GM23338 (cell line): ENCODE measurements around the gene PHLDA3.
A peak's percentile ranks its signal among the peaks of the same experiment; 100 is the strongest.

Experiments
- CREB1 ChIP-seq: fragments of 250-450 bp; sonication (Bioruptor Pico); IDR thresholded peaks from 2 replicates; pipeline ENCODE4 v1.5.0; 2020; ENCODE audit warnings: low read depth, mild to moderate bottlenecking, moderate library complexity
- ETS1 ChIP-seq: IDR thresholded peaks from 2 replicates; pipeline ENCODE4 v1.6.1; 2016; ENCODE audit warnings: antibody characterized with exemption
- EZH2 ChIP-seq: fragments of 200-600 bp; sonication (generic); IDR thresholded peaks from one replicate; pipeline ENCODE4 v1.8.0; 2017; ENCODE audit warnings: antibody characterized with exemption, mild to moderate bottlenecking, low read depth; ENCODE audit not compliant: unreplicated experiment
- EZH2phosphoT487 ChIP-seq: fragments of 200-600 bp; sonication (generic); IDR thresholded peaks from one replicate; pipeline ENCODE4 v1.8.1; 2018; ENCODE audit warnings: antibody characterized with exemption; ENCODE audit not compliant: unreplicated experiment
- JUNB ChIP-seq: IDR thresholded peaks from one replicate; pipeline ENCODE4 v1.6.1; 2016; ENCODE audit warnings: antibody characterized with exemption; ENCODE audit not compliant: unreplicated experiment
- NANOG ChIP-seq: IDR thresholded peaks from 2 replicates; pipeline ENCODE4 v1.6.1; 2016; ENCODE audit warnings: antibody characterized with exemption, borderline replicate concordance
- POLR2AphosphoS5 ChIP-seq: IDR thresholded peaks from 2 replicates; pipeline ENCODE4 v1.6.1; 2016; ENCODE audit warnings: antibody characterized with exemption, low read depth
- STAT1 ChIP-seq: IDR thresholded peaks from one replicate; pipeline ENCODE4 v1.6.1; 2016; ENCODE audit warnings: antibody characterized with exemption; ENCODE audit not compliant: unreplicated experiment
- ZNF331 ChIP-seq: fragments of 250-450 bp; sonication (Bioruptor Pico); IDR thresholded peaks from 2 replicates; pipeline ENCODE4 v1.5.0; 2020; ENCODE audit warnings: low read depth, mild to moderate bottlenecking, moderate library complexity
- ZNF462 ChIP-seq: fragments of 250-450 bp; sonication (Bioruptor Pico); IDR thresholded peaks from 2 replicates; pipeline ENCODE4 v1.5.0; 2020; ENCODE audit warnings: mild to moderate bottlenecking, moderate library complexity
- TF ChIP-seq, protein P1 (sequence below), 2 experiments: fragments of 200-600 bp in 1 of 2; sonication (generic) in 1 of 2; conservative IDR thresholded peaks; 2 replicates each; pipeline versions ENCODE4 v1.5.1 to v1.6.1; 2016 to 2017; ENCODE audit warnings: antibody characterized with exemption in 2 of 2, low read depth in 2 of 2, mild to moderate bottlenecking in 2 of 2, moderate library complexity in 1 of 2
- TF ChIP-seq, protein P2 (sequence below): IDR thresholded peaks from one replicate; pipeline ENCODE4 v1.6.1; 2018; ENCODE audit warnings: antibody characterized with exemption; ENCODE audit not compliant: unreplicated experiment

GRCh38 chr1:201506557-201507359 is 37.8 kb upstream of the PHLDA3 start, which contains the start of gene CSRP1:
- TF ChIP-seq ETS1 (no peak), EZH2 (peak; percentile 43), POLR2AphosphoS5 (no peak), CREB1 (CRISPR knock-in tag) (no peak), EZH2phosphoT487 (no peak), ZNF462 (no peak), JUNB (no peak), ZNF331 (CRISPR knock-in tag) (no peak), NANOG (no peak), STAT1 (no peak)
- TF ChIP-seq, protein P1, sequence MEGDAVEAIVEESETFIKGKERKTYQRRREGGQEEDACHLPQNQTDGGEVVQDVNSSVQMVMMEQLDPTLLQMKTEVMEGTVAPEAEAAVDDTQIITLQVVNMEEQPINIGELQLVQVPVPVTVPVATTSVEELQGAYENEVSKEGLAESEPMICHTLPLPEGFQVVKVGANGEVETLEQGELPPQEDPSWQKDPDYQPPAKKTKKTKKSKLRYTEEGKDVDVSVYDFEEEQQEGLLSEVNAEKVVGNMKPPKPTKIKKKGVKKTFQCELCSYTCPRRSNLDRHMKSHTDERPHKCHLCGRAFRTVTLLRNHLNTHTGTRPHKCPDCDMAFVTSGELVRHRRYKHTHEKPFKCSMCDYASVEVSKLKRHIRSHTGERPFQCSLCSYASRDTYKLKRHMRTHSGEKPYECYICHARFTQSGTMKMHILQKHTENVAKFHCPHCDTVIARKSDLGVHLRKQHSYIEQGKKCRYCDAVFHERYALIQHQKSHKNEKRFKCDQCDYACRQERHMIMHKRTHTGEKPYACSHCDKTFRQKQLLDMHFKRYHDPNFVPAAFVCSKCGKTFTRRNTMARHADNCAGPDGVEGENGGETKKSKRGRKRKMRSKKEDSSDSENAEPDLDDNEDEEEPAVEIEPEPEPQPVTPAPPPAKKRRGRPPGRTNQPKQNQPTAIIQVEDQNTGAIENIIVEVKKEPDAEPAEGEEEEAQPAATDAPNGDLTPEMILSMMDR (conservative IDR thresholded peaks at IDR 0.05; ENCODE audit: low read depth in 2 of 2) = peak in 1 of 2 experiments; percentile 12; a peak in 2 of 4 replicates
- TF ChIP-seq, protein P2, sequence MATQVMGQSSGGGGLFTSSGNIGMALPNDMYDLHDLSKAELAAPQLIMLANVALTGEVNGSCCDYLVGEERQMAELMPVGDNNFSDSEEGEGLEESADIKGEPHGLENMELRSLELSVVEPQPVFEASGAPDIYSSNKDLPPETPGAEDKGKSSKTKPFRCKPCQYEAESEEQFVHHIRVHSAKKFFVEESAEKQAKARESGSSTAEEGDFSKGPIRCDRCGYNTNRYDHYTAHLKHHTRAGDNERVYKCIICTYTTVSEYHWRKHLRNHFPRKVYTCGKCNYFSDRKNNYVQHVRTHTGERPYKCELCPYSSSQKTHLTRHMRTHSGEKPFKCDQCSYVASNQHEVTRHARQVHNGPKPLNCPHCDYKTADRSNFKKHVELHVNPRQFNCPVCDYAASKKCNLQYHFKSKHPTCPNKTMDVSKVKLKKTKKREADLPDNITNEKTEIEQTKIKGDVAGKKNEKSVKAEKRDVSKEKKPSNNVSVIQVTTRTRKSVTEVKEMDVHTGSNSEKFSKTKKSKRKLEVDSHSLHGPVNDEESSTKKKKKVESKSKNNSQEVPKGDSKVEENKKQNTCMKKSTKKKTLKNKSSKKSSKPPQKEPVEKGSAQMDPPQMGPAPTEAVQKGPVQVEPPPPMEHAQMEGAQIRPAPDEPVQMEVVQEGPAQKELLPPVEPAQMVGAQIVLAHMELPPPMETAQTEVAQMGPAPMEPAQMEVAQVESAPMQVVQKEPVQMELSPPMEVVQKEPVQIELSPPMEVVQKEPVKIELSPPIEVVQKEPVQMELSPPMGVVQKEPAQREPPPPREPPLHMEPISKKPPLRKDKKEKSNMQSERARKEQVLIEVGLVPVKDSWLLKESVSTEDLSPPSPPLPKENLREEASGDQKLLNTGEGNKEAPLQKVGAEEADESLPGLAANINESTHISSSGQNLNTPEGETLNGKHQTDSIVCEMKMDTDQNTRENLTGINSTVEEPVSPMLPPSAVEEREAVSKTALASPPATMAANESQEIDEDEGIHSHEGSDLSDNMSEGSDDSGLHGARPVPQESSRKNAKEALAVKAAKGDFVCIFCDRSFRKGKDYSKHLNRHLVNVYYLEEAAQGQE = no peak
